ENCODE measurements around the gene KCNQ1. TPM values are rescaled to one million over a fixed set of nuclear protein-coding genes. Genes with fewer than 3 reads are reported as not detected.

KCNQ1 gene
- total RNA-seq, 1 donor from 2014 or later, result 0.86 TPM

DNA sequence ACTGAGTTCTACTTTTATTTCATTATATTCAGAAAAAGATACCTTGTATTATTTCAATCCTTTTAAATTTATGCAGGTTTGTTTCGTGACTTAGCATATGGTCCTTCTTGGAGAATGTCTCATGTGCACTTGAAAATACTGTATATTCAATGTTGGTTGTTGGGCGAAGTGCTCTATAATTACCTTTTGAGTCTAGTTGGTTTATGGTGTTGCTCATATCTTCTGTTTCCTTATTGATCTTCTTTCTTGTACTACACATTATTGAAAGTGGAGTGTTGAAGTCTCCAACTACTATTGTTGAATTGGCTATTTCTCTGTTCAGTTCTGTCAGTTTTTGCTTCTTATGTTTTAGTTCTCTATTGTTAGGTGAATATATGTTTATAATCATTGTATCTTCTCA lies 164.5 kb downstream of the KCNQ1 start:
- Mint-ChIP-seq H3K36me3 (ENCODE audit: low read depth) (peaks cover 3% of the 10 kb centered on the region), H3K4me3 (no peak overlapping the region), H3K9me3 (peaks cover 21% of the 10 kb centered on the region), H3K4me1 (no peaks in the 10 kb centered on the region), H3K27me3 (ENCODE audit: low read depth) (peaks cover 25% of the 10 kb centered on the region), H3K27ac (ENCODE audit: unreplicated experiment) (no peak overlapping the region)
- TF ChIP-seq, protein P1, sequence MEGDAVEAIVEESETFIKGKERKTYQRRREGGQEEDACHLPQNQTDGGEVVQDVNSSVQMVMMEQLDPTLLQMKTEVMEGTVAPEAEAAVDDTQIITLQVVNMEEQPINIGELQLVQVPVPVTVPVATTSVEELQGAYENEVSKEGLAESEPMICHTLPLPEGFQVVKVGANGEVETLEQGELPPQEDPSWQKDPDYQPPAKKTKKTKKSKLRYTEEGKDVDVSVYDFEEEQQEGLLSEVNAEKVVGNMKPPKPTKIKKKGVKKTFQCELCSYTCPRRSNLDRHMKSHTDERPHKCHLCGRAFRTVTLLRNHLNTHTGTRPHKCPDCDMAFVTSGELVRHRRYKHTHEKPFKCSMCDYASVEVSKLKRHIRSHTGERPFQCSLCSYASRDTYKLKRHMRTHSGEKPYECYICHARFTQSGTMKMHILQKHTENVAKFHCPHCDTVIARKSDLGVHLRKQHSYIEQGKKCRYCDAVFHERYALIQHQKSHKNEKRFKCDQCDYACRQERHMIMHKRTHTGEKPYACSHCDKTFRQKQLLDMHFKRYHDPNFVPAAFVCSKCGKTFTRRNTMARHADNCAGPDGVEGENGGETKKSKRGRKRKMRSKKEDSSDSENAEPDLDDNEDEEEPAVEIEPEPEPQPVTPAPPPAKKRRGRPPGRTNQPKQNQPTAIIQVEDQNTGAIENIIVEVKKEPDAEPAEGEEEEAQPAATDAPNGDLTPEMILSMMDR (conservative IDR thresholded peaks at IDR 0.05), result no peak
- no peak for DNase-seq (ENCODE audit: low read depth, low spot score)

DNA sequence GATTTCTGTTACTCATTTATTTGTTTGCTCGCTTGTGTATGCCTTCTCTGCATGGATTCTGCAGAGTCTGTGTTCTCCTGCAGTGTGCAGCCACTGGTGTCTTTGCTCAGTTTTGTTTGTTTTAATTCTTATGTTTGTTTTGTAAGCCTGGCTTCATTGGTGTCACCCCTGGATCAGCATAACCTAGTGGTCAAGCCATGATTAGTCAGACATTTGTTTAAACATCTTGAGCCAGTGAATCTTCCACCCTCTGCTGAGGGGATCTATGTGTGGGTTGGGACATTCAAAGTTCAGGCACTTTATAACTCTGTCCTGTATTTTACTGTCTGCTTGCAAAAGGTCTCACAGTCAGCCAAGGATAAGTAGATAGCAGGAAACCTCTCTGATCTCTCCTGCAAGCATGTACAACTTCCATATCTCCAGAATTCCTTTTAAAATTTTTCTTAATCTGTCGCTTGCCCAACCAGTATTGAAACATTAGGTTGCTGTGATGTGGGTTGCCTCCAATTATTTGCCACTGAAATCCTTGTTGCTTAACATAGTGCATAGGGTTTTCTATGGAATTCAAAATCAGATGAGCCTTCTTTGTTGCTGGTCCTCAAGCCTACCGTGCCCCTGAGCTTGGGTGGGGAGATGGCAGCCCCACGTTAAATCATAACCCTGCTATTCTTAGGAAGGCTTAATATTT lies 168.2 kb downstream of the KCNQ1 start:
- peaks cover 27% of the 10 kb centered on the region for H3K27me3 Mint-ChIP-seq (ENCODE audit: low read depth)
- H3K9me3 Mint-ChIP-seq, result peaks cover 10% of the 10 kb centered on the region
- TF ChIP-seq, protein P1 (conservative IDR thresholded peaks at IDR 0.05), result no peak
- DNase-seq (ENCODE audit: low read depth, low spot score), result no peak
- no peak overlapping the region for H3K27ac Mint-ChIP-seq (ENCODE audit: unreplicated experiment)
- H3K4me3 Mint-ChIP-seq, result no peak overlapping the region
- H3K36me3 Mint-ChIP-seq (ENCODE audit: low read depth), result no peaks in the 10 kb centered on the region
- H3K4me1 Mint-ChIP-seq, result no peaks in the 10 kb centered on the region

DNA sequence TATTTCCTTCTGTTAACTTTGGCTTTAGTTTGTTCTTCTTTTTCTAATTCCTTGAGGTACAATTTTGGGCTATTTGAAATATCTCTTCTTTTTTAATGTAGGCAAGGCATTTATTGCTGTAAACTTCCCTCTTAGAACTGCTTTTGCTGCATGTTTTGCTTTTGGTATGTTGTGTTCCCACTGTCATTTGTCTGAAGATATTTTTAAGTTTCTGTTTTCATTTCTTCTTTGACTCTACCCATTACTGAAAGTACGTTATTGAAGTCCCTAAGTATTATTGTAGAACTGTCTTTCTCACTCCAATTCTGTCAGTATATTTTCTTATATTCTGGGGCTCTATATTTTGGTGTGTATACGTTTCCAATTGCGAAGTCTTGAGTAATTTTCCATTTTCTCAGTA lies 177.1 kb downstream of the KCNQ1 start:
- Mint-ChIP-seq H3K4me3 (no peak overlapping the region), H3K27ac (ENCODE audit: unreplicated experiment) (no peak overlapping the region), H3K36me3 (ENCODE audit: low read depth) (no peaks in the 10 kb centered on the region), H3K27me3 (ENCODE audit: low read depth) (peaks cover 2% of the 10 kb centered on the region), H3K9me3 (peaks cover 6% of the 10 kb centered on the region), H3K4me1 (no peaks in the 10 kb centered on the region)
- TF ChIP-seq, protein P1 (conservative IDR thresholded peaks at IDR 0.05), result no peak
- no peak for DNase-seq (ENCODE audit: low read depth, low spot score)

DNA sequence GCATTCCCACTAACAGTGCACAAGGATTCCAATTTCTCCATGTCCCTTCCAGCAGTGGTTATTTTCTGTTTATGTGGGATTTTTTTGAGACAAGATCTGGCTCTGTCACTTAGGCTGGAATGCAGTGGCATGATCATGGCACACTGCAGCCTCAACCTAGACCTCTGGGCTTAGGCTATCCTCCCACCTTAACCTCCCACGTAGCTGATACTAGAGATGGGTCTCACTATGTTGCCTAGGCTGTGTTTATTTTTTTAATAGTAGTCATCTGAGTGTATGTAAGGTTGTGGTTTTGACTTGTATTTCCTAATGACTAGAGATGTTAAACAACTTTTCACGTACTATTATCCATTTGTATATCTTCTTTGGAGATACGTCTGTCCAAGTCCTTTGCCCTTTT lies 180.4 kb downstream of the KCNQ1 start:
- Mint-ChIP-seq H3K36me3 (ENCODE audit: low read depth) (no peaks in the 10 kb centered on the region), H3K27me3 (ENCODE audit: low read depth) (peaks cover 2% of the 10 kb centered on the region), H3K4me3 (no peak overlapping the region), H3K27ac (ENCODE audit: unreplicated experiment) (no peak overlapping the region), H3K4me1 (no peaks in the 10 kb centered on the region), H3K9me3 (peaks cover 10% of the 10 kb centered on the region)
- no peak for DNase-seq (ENCODE audit: low read depth, low spot score)
- TF ChIP-seq, protein P1 (conservative IDR thresholded peaks at IDR 0.05), result no peak

DNA sequence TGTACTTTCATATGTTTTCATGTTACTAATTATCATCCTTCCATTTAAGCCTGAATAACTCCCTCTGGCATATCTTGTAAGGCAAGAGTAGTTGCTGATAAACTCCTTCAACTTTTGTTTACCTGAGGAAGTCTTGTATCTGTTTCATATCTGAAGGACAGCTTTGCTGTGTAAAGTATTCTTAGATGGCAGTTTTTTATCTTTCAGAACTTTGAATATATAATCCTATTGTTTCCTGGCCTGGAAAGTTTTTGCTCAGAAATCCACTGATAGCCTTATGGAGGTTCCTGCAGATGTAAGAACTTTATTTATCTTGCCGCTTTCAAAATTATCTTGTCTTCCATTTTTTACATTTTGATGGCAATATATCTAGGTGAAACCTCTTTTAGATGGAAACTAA lies 185.9 kb downstream of the KCNQ1 start:
- TF ChIP-seq, protein P1 (conservative IDR thresholded peaks at IDR 0.05), result no peak
- H3K27me3 Mint-ChIP-seq (ENCODE audit: low read depth), result peaks cover 2% of the 10 kb centered on the region
- H3K27ac Mint-ChIP-seq (ENCODE audit: unreplicated experiment), result no peak overlapping the region
- H3K4me3 Mint-ChIP-seq, result no peak overlapping the region
- peaks cover 36% of the 10 kb centered on the region for H3K9me3 Mint-ChIP-seq
- no peak for DNase-seq (ENCODE audit: low read depth, low spot score)
- H3K4me1 Mint-ChIP-seq, result no peaks in the 10 kb centered on the region
- H3K36me3 Mint-ChIP-seq (ENCODE audit: low read depth), result peaks cover 31% of the 10 kb centered on the region
